Spleen (tissue), 11 donors: ENCODE measurements around the gene TCHP. TPM values are rescaled to one million over a fixed set of nuclear protein-coding genes. Genes with fewer than 3 reads are reported as not detected.
A peak's percentile ranks its signal among the peaks of the same experiment; 100 is the strongest.

ENCODE experiments used
- DNase-seq: peaks from one replicate; pipeline ENCODE4 v3.0.0-alpha.2; 2020
- H3K27ac ChIP-seq, 8 donors: fragments of 200-600 bp; sonication (generic) in 7 of 8; 1 replicate in 4 of 8; 2 replicates in 4 of 8; pipeline versions ENCODE4 v1.5.0 to v1.8.0; 2016 to 2021; ENCODE audit warnings: inconsistent platforms in 4 of 8, mild to moderate bottlenecking in 4 of 8, moderate library complexity in 1 of 8
- H3K27me3 ChIP-seq, 7 donors: fragments of 200-600 bp; sonication (generic) in 6 of 7; replicated peaks in 1 of 7; 1 replicate in 4 of 7; 2 replicates in 3 of 7; pipeline versions ENCODE4 v1.5.0 to v1.8.0; 2016 to 2021; ENCODE audit warnings: inconsistent platforms in 3 of 7, mild to moderate bottlenecking in 1 of 7
- H3K36me3 ChIP-seq, 6 donors: fragments of 200-600 bp; sonication (generic) in 5 of 6; 1 replicate in 4 of 6; 2 replicates in 2 of 6; pipeline versions ENCODE4 v1.5.0 to v1.8.0; 2016 to 2021; ENCODE audit warnings: inconsistent platforms in 2 of 6
- H3K4me1 ChIP-seq, 6 donors: fragments of 200-600 bp; sonication (generic) in 5 of 6; 1 replicate in 3 of 6; 2 replicates in 3 of 6; pipeline versions ENCODE4 v1.5.0 to v1.8.0; 2016 to 2021; ENCODE audit warnings: inconsistent platforms in 3 of 6
- H3K4me3 ChIP-seq, 8 donors: fragments of 200-600 bp; sonication (generic) in 7 of 8; 1 replicate in 4 of 8; 2 replicates in 4 of 8; pipeline versions ENCODE4 v1.5.0 to v1.8.0; 2016 to 2021; ENCODE audit warnings: inconsistent platforms in 4 of 8, mild to moderate bottlenecking in 4 of 8, moderate library complexity in 2 of 8
- H3K9me3 ChIP-seq, 8 donors: fragments of 200-600 bp; sonication (generic) in 7 of 8; 1 replicate in 4 of 8; 2 replicates in 4 of 8; pipeline versions ENCODE4 v1.5.0 to v1.8.0; 2016 to 2021; ENCODE audit warnings: inconsistent platforms in 4 of 8
- POLR2A ChIP-seq, 3 donors: fragments of 450-650 bp; IDR thresholded peaks; one replicate each; pipeline ENCODE4 v1.5.1; 2017; ENCODE audit warnings: antibody characterized with exemption in 3 of 3, mild to moderate bottlenecking in 1 of 3
- POLR2AphosphoS5 ChIP-seq, 3 donors: sonication (generic); formaldehyde crosslinking; IDR thresholded peaks; one replicate each; pipeline ENCODE4 v1.5.1; 2017; ENCODE audit warnings: antibody characterized with exemption in 3 of 3
- WGBS, 5 donors: extraction: QIAGEN DNeasy Blood & Tissue Kit in 3 of 5; methylation state at CpG; one replicate each; pipeline versions ENCODE4 v1.1.5 to v1.1.7; 2013 to 2018; 5-methylcytosine and 5-hydroxymethylcytosine counted together
- intact Hi-C: fragments of 100-400 bp; cut with DNase I; formaldehyde crosslinking; loops from one replicate; pipeline ENCODE4 v1.15.0; 2023; ENCODE audit warnings: low total_unique reads
- polyA plus RNA-seq, 3 donors: library from polyadenylated mRNA; stranded (reverse); fragments of 200-250 nt; gene quantifications; one replicate each; pipeline ENCODE4 v1.2.1, GENCODE V29; 2013
- total RNA-seq, 7 donors: library from RNA; depleted of rRNA in 3 of 7; stranded (reverse); fragments of >200 nt in 3 of 7; fragmentation: NEBNext Ultra II Directional in 4 of 7; extraction: Animal tissue kit (Norgen Biotek cat#: 25700) in 4 of 7; gene quantifications; one replicate each; pipeline versions ENCODE4 v1.1.0 to v1.2.1, GENCODE V29; 2016 to 2021
- TF ChIP-seq, protein P1 (sequence below), 11 experiments: fragments of 200-600 bp in 7 of 11; fragments of 450-650 bp in 4 of 11; sonication (generic) in 4 of 11; IDR thresholded peaks in 8 of 11; conservative IDR thresholded peaks in 3 of 11; 1 replicate in 7 of 11; 2 replicates in 4 of 11; pipeline versions ENCODE4 v1.4.0 to v1.8.0; 2016 to 2021; ENCODE audit warnings: antibody characterized with exemption in 11 of 11, inconsistent platforms in 4 of 11, mild to moderate bottlenecking in 1 of 11
- donor health status: healthy with polysubstance abuse.
- donor health status: DM: no; HTN: no; CAD: no; lungs with moderate emphysema.
- donor health status: DM: no; HTN: no; CAD: no.
- donor health status: Bipolar disorder and iron deficiency.
- donor health status: healthy.
- donor health status: DM: no; HTN: no; CAD: no.
- donor health status: DM: yes; HTN: yes; CAD: no.

Gene TCHP
- total and polyA plus RNA-seq, 10 donors, result 7.3 to 35.9 (median 24.5) TPM

DNA sequence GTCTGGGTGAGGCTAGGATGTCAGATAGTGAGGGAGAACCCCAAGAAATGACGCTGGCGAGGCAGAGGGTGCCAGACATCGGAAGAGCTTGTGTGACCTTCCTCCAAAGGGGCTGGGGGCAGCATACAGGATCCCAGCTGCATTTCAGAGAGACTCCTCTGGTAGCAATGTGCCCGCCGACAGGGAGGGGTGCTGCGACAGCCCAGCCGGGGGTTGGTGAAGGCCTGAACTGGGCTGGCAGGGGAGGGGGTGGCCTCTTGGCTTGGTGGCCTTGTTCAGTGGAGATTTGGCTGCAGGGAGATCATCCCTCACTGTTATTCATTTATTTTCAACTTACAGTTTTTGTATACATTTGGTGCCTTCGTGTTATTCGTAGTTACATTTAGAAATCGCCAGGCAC is 5.2 kb downstream of the TCHP start:
- no peak for TF ChIP-seq POLR2A (IDR thresholded peaks at IDR 0.05)
- peak in 1 of 3 donors; percentile 32 for TF ChIP-seq POLR2AphosphoS5 (IDR thresholded peaks at IDR 0.05)
- no peaks in the 10 kb centered on the region for H3K27me3 ChIP-seq
- peaks cover 6 to 29% (median 19%) of the 10 kb centered on the region in 6 donors for H3K4me1 ChIP-seq
- no peaks in the 10 kb centered on the region for H3K9me3 ChIP-seq
- DNase-seq, result no peak
- H3K36me3 ChIP-seq, result peaks cover 2 to 78% (median 75%) of the 10 kb centered on the region in 6 donors
- no peak overlapping the region for H3K27ac ChIP-seq
- H3K4me3 ChIP-seq, result no peak overlapping the region
- intact Hi-C loops, result no loop called here
- 91 to 97% (median 96%) methylated on average over 10 of the region's 10 CpGs for WGBS, 5 donors

GRCh38 chr12:109910254-109910968 is 10.3 kb downstream of the TCHP start:
- intact Hi-C loops, result no loop called here
- TF ChIP-seq, protein P1, sequence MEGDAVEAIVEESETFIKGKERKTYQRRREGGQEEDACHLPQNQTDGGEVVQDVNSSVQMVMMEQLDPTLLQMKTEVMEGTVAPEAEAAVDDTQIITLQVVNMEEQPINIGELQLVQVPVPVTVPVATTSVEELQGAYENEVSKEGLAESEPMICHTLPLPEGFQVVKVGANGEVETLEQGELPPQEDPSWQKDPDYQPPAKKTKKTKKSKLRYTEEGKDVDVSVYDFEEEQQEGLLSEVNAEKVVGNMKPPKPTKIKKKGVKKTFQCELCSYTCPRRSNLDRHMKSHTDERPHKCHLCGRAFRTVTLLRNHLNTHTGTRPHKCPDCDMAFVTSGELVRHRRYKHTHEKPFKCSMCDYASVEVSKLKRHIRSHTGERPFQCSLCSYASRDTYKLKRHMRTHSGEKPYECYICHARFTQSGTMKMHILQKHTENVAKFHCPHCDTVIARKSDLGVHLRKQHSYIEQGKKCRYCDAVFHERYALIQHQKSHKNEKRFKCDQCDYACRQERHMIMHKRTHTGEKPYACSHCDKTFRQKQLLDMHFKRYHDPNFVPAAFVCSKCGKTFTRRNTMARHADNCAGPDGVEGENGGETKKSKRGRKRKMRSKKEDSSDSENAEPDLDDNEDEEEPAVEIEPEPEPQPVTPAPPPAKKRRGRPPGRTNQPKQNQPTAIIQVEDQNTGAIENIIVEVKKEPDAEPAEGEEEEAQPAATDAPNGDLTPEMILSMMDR (IDR thresholded peaks at IDR 0.05 in 8 of 11, conservative IDR thresholded peaks at IDR 0.05 in 3 of 11), result no peak
- TF ChIP-seq POLR2A (IDR thresholded peaks at IDR 0.05) (no peak), POLR2AphosphoS5 (IDR thresholded peaks at IDR 0.05) (no peak)
- Histone ChIP-seq H3K4me3 (no peak overlapping the region), H3K9me3 (no peaks in the 10 kb centered on the region), H3K36me3 (peaks cover 0 to 100% (median 91%) of the 10 kb centered on the region in 6 donors), H3K27ac (no peak overlapping the region), H3K4me1 (peaks cover 0 to 6% (median 0%) of the 10 kb centered on the region in 6 donors), H3K27me3 (no peaks in the 10 kb centered on the region)
- DNase-seq, result no peak
- WGBS, 5 donors, result 79 to 98% (median 90%) methylated on average over 4 to 8 of the region's 8 CpGs

- TF ChIP-seq, protein P1 (IDR thresholded peaks at IDR 0.05 in 8 of 11, conservative IDR thresholded peaks at IDR 0.05 in 3 of 11), result no peak
- TF ChIP-seq POLR2A (IDR thresholded peaks at IDR 0.05) (no peak), POLR2AphosphoS5 (IDR thresholded peaks at IDR 0.05) (peak in 1 of 3 donors; percentile 60)
- DNase-seq, result no peak
Observed at GRCh38 chr12:109910969-109911348, 10.9 kb downstream of the TCHP start.

DNA sequence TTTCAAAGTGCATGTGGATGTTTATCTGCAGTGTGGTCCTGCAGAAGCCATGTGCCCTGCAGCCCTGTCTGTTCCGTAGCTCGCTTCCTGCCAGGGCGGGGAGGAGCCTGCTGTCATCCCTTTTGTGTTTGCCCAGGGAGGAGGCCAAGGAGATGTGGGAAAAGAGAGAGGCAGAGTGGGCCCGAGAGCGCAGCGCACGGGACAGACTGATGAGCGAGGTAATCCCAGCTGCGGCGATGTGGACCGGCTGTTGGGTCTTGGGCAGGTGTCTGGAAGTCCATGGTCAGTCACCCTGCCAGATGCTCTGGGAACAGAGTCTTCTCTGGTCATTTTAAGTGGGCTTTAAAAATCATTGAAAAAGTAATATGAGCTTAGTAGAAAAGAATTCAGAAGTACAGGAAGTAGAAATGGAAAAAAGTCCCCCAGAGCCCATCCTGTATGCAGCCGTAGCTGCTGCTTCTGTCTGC is 12.8 kb downstream of the TCHP start:
- Histone ChIP-seq H3K27ac (peak overlapping the region in 7 of 8 donors; percentile 11 to 46 (median 31)), H3K36me3 (peaks cover 11 to 100% (median 91%) of the 10 kb centered on the region in 6 donors), H3K4me1 (peaks cover 0 to 6% (median 0%) of the 10 kb centered on the region in 6 donors), H3K27me3 (no peaks in the 10 kb centered on the region), H3K4me3 (no peak overlapping the region), H3K9me3 (no peaks in the 10 kb centered on the region)
- DNase-seq, result no peak
- intact Hi-C loops, result no loop called here
- WGBS, 5 donors, result 81 to 87% (median 83%) methylated on average over 12 of the region's 12 CpGs
- TF ChIP-seq POLR2A (IDR thresholded peaks at IDR 0.05), result no peak
- TF ChIP-seq, protein P1 (IDR thresholded peaks at IDR 0.05 in 8 of 11, conservative IDR thresholded peaks at IDR 0.05 in 3 of 11), result no peak
- peak in 1 of 3 donors; percentile 33 for TF ChIP-seq POLR2AphosphoS5 (IDR thresholded peaks at IDR 0.05)

More at GRCh38 chr12:109910969-109911348, 10.9 kb downstream of the TCHP start:
- H3K27ac ChIP-seq, result no peak overlapping the region
- no peaks in the 10 kb centered on the region for H3K9me3 ChIP-seq
- 75 to 89% (median 87%) methylated on average over 4 to 12 of the region's 12 CpGs for WGBS, 5 donors
- H3K27me3 ChIP-seq, result no peaks in the 10 kb centered on the region
- peaks cover 0 to 6% (median 0%) of the 10 kb centered on the region in 6 donors for H3K4me1 ChIP-seq
- H3K36me3 ChIP-seq, result peaks cover 0 to 100% (median 91%) of the 10 kb centered on the region in 6 donors
- intact Hi-C loops, result no loop called here
- H3K4me3 ChIP-seq, result no peak overlapping the region
